Skeletal muscle tissue (tissue), 4 donors: ENCODE measurements around the gene MUC4. TPM values are rescaled to one million over a fixed set of nuclear protein-coding genes. Genes with fewer than 3 reads are reported as not detected.

ENCODE experiments used
- H3K27ac ChIP-seq: one replicate; pipeline ENCODE4 v1.7.0; 2013; ENCODE audit warnings: mild to moderate bottlenecking, low read depth, low read length, inconsistent platforms
- H3K27me3 ChIP-seq, 3 donors: one replicate each; pipeline ENCODE4 v1.7.0; 2013; ENCODE audit warnings: low read length in 3 of 3; ENCODE audit not compliant: control insufficient read depth in 3 of 3, insufficient read depth in 3 of 3
- H3K36me3 ChIP-seq, 3 donors: one replicate each; pipeline ENCODE4 v1.7.0; 2013; ENCODE audit warnings: low read length in 3 of 3; ENCODE audit not compliant: control insufficient read depth in 3 of 3, insufficient read depth in 3 of 3
- H3K4me1 ChIP-seq, 3 donors: one replicate each; pipeline ENCODE4 v1.7.0; 2013; ENCODE audit warnings: low read length in 3 of 3, mild to moderate bottlenecking in 3 of 3; ENCODE audit not compliant: control insufficient read depth in 3 of 3, insufficient read depth in 3 of 3
- H3K4me3 ChIP-seq, 3 donors: one replicate each; pipeline ENCODE4 v1.7.0; 2013; ENCODE audit warnings: low read length in 3 of 3
- H3K9ac ChIP-seq, 3 donors: one replicate each; pipeline ENCODE4 v1.7.0; 2013; ENCODE audit warnings: low read length in 3 of 3, mild to moderate bottlenecking in 3 of 3, moderate library complexity in 2 of 3, low read depth in 1 of 3
- H3K9me3 ChIP-seq, 3 donors: one replicate each; pipeline ENCODE4 v1.7.0; 2013; ENCODE audit warnings: low read length in 3 of 3; ENCODE audit not compliant: control insufficient read depth in 3 of 3
- total RNA-seq: library from RNA; depleted of rRNA; stranded (reverse); fragments of >200 nt; gene quantifications from one replicate; pipeline ENCODE4 v1.2.3, GENCODE V29; 2014
- donor health status: Osteomylitis.

Gene MUC4
- total RNA-seq, 1 donor from 2014 or later = 0.52 TPM

- H3K4me3 ChIP-seq = no peak overlapping the region
- peaks cover 9 to 18% (median 18%) of the 10 kb centered on the region in 3 donors for H3K4me1 ChIP-seq
- no peak overlapping the region for H3K9ac ChIP-seq
- H3K36me3 ChIP-seq = no peaks in the 10 kb centered on the region
- no peak overlapping the region for H3K27ac ChIP-seq
- peaks cover 51 to 66% (median 57%) of the 10 kb centered on the region in 3 donors for H3K27me3 ChIP-seq
- no peaks in the 10 kb centered on the region for H3K9me3 ChIP-seq
These were observed 49.1 kb downstream of the MUC4 start for GRCh38 chr3:195762611-195763010.

DNA sequence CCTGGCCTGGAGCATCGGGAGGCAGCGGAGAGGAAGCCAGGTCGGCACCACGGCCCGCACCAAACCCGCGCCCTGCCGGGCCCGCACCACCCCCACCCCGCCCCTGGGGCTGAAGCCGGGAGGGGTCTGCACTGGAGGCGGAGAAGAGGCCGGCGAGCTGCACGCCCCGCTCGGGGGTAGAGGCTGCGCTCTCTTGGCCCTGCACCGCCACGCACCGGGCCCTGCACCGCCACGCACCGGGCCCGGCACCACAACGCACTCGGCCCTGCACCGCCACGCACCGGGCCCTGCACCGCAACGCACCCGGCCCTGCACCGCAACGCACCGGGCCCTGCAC lies 49.5 kb downstream of the MUC4 start:
- Histone ChIP-seq H3K4me1 (peaks cover 12 to 21% (median 18%) of the 10 kb centered on the region in 3 donors), H3K9ac (no peak overlapping the region), H3K4me3 (no peak overlapping the region), H3K36me3 (no peaks in the 10 kb centered on the region), H3K9me3 (no peaks in the 10 kb centered on the region), H3K27ac (no peak overlapping the region), H3K27me3 (peaks cover 51 to 69% (median 61%) of the 10 kb centered on the region in 3 donors)

DNA sequence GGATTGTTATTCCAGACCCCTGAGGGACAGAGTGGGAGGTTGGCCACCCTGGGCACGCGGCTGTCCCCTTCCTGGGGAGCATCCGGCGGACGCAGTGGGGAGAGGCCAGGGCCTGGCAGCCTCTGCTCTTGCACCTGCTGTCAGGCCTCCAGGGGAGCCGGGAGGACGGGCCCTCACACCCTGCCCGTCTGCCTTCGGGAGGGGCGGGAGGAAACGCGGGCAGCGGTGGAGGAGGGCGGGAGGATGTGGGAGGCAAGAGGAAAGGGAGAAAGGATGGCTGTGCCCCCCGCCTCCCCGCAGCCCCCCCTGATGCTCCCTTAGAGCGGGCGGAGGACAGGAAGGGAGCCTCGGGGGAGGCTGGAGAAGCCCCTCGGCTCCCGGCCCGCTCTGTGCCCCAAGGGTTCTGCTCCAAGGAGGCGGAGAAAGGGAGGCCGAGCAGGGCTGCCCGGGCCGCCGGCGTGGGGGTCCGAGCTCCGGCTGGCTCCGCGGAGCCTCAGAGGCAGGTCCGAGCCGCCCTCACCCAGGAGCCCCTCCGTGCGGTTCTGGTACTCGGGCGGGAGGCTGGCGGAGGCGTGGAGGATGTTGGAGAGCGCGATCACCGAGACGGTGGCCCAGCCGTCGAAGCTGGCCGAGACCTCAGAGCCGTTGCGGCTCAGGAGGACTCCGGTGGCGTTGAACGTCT lies 50.0 kb downstream of the MUC4 start:
- no peak overlapping the region for H3K27ac ChIP-seq
- H3K9ac ChIP-seq = no peak overlapping the region
- H3K27me3 ChIP-seq = peaks cover 54 to 72% (median 65%) of the 10 kb centered on the region in 3 donors
- H3K36me3 ChIP-seq = no peaks in the 10 kb centered on the region
- no peak overlapping the region for H3K4me3 ChIP-seq
- peaks cover 13 to 21% (median 18%) of the 10 kb centered on the region in 3 donors for H3K4me1 ChIP-seq
- H3K9me3 ChIP-seq = no peaks in the 10 kb centered on the region

GRCh38 chr3:195761123-195761566 lies 50.6 kb downstream of the MUC4 start:
- H3K4me1 ChIP-seq = peaks cover 13 to 22% (median 18%) of the 10 kb centered on the region in 3 donors
- H3K27me3 ChIP-seq = peaks cover 54 to 72% (median 65%) of the 10 kb centered on the region in 3 donors
- H3K36me3 ChIP-seq = no peaks in the 10 kb centered on the region
- H3K27ac ChIP-seq = no peak overlapping the region
- no peaks in the 10 kb centered on the region for H3K9me3 ChIP-seq
- no peak overlapping the region for H3K4me3 ChIP-seq
- no peak overlapping the region for H3K9ac ChIP-seq

DNA sequence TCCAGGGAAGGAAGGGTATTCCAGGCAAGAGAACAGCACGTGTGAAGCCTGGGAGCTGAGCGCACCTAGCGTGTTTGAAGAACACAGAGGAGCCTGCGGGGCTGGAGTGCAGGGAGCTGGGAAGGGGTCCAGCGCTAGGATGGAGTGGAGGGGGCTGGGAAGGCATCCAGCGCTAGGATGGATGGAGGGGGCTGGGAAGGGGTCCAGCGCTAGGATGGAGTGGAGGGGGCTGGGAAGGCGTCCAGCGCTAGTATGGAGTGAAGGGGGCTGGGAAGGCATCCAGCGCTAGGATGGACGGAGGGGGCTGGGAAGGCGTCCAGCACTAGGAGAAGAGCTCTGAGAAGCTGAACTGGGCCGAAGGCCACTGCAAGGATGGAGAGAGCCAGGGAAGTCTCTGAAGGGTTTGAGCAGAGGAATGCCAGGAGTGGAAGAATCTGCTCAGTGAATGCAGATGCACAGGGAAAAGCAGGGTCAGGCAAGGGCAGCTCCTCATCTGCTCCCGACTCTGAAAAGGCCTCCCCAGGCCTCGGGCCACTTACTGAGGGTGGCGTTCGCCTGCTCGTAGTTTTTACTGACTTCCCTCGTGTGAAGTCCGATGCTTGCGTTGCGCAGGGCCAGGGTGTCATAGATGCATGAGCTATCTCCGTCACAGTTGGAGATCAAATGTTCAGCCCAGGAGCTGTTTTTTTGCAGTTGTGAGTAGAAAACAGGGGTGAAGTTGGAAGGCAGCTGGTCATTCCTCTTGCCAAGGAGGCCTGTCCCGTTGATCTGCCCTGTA lies 51.2 kb downstream of the MUC4 start:
- H3K4me1 ChIP-seq = peaks cover 13 to 24% (median 18%) of the 10 kb centered on the region in 3 donors
- H3K27ac ChIP-seq = no peak overlapping the region
- no peaks in the 10 kb centered on the region for H3K9me3 ChIP-seq
- H3K36me3 ChIP-seq = no peaks in the 10 kb centered on the region
- no peak overlapping the region for H3K4me3 ChIP-seq
- H3K9ac ChIP-seq = no peak overlapping the region
- peaks cover 54 to 74% (median 65%) of the 10 kb centered on the region in 3 donors for H3K27me3 ChIP-seq

GRCh38 chr3:195758721-195759353 lies 52.9 kb downstream of the MUC4 start:
- H3K4me3 ChIP-seq = no peak overlapping the region
- no peak overlapping the region for H3K9ac ChIP-seq
- peaks cover 53 to 64% (median 55%) of the 10 kb centered on the region in 3 donors for H3K27me3 ChIP-seq
- no peak overlapping the region for H3K27ac ChIP-seq
- H3K36me3 ChIP-seq = no peaks in the 10 kb centered on the region
- H3K9me3 ChIP-seq = no peaks in the 10 kb centered on the region
- H3K4me1 ChIP-seq = peaks cover 13 to 24% (median 18%) of the 10 kb centered on the region in 3 donors

DNA sequence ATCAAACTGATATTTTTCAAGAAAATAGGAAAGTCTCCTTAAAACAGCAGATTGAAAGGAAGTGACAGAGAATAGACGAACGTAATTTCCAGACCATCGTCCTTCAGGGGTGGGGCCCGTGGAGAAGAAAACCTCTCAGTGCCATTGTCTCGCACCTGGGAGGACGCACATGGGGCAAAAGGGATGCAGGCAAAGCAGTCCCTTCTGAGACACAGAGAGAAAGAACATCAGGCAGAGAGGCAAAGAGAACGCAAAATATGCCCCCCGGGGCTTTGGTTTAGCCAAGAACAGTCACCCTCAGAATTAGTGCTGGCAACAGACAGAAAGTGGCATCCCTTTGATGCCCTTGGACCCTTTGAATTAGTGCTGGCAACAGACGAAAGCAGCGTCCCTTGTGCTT lies 53.9 kb downstream of the MUC4 start:
- H3K27ac ChIP-seq = no peak overlapping the region
- no peaks in the 10 kb centered on the region for H3K9me3 ChIP-seq
- no peak overlapping the region for H3K9ac ChIP-seq
- no peak overlapping the region for H3K4me3 ChIP-seq
- H3K36me3 ChIP-seq = no peaks in the 10 kb centered on the region
- H3K27me3 ChIP-seq = peaks cover 43 to 54% (median 45%) of the 10 kb centered on the region in 3 donors
- peaks cover 13 to 24% (median 18%) of the 10 kb centered on the region in 3 donors for H3K4me1 ChIP-seq

DNA sequence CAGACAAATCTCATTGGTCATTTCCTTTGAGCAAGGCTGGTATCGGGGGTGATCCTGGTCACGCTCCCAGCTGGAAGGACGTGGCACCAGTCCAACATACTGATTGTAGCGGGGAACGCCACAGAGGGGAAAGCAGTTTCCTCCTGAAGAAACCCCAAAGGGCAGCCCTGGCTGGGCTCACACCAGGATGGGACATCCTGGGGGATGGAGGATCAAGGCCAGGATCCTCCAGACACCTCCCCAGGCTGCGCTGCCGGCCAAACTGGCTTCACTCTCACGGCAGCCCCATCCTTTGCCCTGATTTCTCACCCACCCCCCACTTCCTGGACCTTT lies 54.3 kb downstream of the MUC4 start:
- no peak overlapping the region for H3K27ac ChIP-seq
- H3K9me3 ChIP-seq = no peaks in the 10 kb centered on the region
- peaks cover 41 to 50% (median 44%) of the 10 kb centered on the region in 3 donors for H3K27me3 ChIP-seq
- no peaks in the 10 kb centered on the region for H3K36me3 ChIP-seq
- H3K4me1 ChIP-seq = peaks cover 13 to 24% (median 18%) of the 10 kb centered on the region in 3 donors
- no peak overlapping the region for H3K9ac ChIP-seq
- H3K4me3 ChIP-seq = no peak overlapping the region

- Histone ChIP-seq H3K36me3 (no peaks in the 10 kb centered on the region), H3K4me3 (no peak overlapping the region), H3K27me3 (peaks cover 28 to 37% (median 34%) of the 10 kb centered on the region in 3 donors), H3K4me1 (peaks cover 13 to 20% (median 17%) of the 10 kb centered on the region in 3 donors), H3K27ac (no peak overlapping the region), H3K9ac (no peak overlapping the region), H3K9me3 (no peaks in the 10 kb centered on the region)
These were observed 55.7 kb downstream of the MUC4 start for GRCh38 chr3:195755791-195756676.
